T-helper 1 cell treated with Interleukin-12 subunit alpha and Interleukin-12 subunit beta and Interleukin-4 antibody, amounts not matched to agents 30 ng/mL and 1 ng/mL, for 36 hours (primary cell): ENCODE data around the gene PVR. TPM values are rescaled to one million over a fixed set of nuclear protein-coding genes. Genes with fewer than 3 reads are reported as not detected.
"Not testable (repeated sequence)": the region's sequence is repeated elsewhere in the genome, so short reads cannot be mapped to it uniquely, and the experiment has no call there.

Experiments used
- intact Hi-C: fragments of 100-400 bp; cut with micrococcal nuclease; formaldehyde crosslinking; loops from one replicate; pipeline ENCODE4 v1.15.1; 2024
- total RNA-seq: library from RNA; stranded (reverse); gene quantifications from 2 replicates; pipeline ENCODE4 v1.2.3, GENCODE V29; 2022

Gene PVR
- total RNA-seq, 1 donor from 2014 or later: 5.3 TPM

DNA sequence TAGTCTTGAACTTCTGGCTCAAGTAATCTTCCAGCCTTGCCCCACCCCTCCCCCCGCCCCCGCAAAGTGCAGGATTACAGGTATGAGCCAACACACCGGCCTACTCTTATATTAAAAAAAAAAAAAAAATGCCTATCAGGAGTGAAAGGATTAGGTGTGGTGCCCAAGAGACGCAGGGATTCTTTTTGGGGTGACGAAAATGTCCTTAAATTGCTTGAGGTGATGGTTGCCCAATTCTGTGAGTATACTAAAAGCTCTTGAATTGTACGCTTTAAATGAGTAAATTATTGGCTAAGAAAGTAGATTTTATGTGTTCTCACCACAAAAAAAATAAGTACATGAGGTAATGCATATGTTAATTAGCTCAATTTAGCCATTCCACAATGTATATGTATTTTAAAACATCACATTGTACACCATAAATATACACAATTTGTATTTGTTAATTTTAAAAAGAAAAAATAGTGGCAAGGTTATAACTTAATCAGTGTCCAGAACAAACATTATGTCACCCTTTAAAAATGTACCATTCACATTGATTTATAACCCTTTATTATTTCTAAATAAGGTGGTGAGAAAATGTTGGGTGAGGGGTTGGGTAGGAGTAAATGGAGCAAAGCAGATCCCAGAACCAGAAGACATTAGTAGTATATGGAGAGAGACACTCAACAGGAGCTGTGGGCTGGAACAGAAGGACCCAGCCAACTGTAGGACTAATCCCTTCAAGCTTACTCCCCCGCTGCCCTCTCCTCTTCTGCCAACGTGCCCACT lies 26.4 kb upstream of the PVR start:
- intact Hi-C loops: no loop called here

GRCh38 chr19:44618640-44619357 lies 24.9 kb upstream of the PVR start:
- intact Hi-C loops: no loop called here

- intact Hi-C loops: no loop called here
Observed at GRCh38 chr19:44620667-44621066, 23.0 kb upstream of the PVR start.

DNA sequence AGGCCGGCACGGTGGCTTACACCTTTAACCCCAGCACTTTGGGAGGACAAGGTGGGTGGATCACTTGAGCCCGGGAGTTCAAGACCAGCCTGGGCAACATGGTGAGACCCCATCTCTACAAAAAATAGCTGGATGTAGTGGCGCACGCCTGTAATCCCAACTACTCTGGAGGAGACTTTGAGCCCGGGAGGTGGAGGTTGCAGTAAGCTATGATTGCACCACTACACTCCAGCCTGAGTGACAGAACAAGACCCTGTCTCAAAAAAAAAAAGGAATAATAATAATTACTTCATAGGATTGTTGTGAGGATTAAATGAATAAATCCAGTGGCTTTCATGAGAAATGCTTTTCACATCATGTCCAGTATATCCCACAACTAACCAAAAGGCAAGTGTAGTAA lies 22.3 kb upstream of the PVR start:
- intact Hi-C loops: no loop called here

DNA sequence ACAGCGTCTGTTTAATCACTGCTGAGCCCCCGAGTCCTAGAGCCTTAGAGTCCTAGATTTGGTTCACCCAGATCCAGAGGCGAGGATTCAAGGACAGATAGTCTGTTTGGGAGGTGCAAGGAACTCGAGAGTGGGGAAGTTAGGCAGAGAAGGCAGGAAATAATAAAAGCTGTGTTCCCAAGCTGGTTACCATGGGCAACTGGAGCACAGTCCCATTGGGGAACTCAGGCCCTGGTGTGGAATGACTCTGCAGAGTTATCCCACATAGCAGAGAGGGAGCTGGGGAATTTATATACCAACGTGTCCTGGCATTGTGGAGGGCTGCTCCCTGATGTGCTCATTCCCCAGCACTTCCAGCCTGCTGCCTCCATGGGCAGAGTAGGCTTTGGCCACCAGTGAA lies 20.6 kb upstream of the PVR start:
- intact Hi-C loops: no loop called here

DNA sequence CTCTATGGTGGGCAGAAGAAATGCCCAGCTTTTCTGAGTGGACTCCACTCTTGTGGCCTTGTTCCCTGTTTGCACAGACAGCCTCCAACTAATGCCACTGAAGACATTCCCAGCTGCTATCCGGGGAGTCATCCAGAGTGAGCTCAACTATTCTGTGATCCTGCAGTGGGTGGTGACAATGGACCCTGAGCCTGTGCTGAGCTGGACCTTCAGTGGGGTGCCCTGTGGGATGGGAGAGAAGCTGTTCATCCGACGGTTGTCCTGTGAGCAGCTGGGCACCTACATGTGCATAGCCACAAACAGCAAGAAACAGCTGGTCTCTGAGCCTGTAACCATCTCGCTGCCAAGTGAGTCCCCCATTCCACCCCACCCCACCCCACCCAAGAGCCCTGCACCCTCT lies 20.1 kb upstream of the PVR start:
- intact Hi-C loops: no loop called here

GRCh38 chr19:44624840-44625354 lies 18.8 kb upstream of the PVR start:
- intact Hi-C loops: no loop called here

- intact Hi-C loops: not testable (repeated sequence)
Observed at GRCh38 chr19:44625637-44626036, 18.1 kb upstream of the PVR start.

DNA sequence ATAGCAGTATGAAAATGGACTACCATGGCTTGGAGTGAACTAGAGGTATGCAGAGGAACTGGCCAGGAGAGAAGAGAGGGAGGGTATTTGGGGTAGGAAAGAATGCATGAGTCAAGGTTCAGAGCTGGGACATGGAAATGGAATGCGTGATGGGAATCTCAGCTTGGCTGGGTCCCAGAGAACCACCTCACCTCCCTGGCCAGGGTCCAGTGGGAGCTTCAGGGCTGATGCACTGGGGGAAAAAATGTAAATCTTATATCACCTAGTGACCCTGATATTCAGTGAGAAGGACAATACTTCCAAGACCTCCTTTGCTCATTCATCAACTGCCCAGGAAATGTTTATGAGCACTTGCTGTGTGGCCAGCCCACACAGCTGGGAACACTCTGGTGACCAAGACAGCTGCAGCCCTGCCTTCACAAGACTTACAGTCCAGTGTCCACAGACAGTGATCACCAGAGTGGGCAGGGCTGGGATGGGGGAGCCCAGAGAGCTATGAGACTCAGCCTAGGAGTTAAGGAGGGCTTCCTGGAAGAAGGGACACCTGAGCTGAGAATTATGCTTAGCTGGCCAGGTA lies 17.6 kb upstream of the PVR start:
- intact Hi-C loops: no loop called here

- intact Hi-C loops: no loop called here
Observed at GRCh38 chr19:44627631-44628030, 16.1 kb upstream of the PVR start.

GRCh38 chr19:44628793-44629192 lies 14.9 kb upstream of the PVR start:
- intact Hi-C loops: no loop called here

DNA sequence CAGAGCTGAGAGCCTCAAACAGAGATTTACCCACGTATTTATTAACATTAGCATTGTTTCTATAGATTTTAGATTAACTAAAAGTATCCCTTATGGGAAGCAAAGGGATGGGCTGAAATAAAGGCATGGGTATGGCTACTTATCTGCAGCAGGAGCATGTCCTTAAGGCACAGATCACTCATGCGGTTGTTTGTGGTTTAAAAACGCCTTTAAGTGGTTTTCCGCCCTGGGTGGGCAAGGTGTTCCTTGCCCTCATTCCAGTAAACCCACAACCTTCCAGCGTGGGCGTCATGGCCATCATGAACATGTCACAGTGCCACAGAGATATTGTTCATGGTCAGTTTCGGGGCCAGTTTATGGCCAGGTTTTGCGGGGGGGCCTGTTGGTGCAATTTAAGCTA lies 12.1 kb upstream of the PVR start:
- intact Hi-C loops: not testable (repeated sequence)

GRCh38 chr19:44634058-44634457 lies 9.7 kb upstream of the PVR start:
- intact Hi-C loops: not testable (repeated sequence)

DNA sequence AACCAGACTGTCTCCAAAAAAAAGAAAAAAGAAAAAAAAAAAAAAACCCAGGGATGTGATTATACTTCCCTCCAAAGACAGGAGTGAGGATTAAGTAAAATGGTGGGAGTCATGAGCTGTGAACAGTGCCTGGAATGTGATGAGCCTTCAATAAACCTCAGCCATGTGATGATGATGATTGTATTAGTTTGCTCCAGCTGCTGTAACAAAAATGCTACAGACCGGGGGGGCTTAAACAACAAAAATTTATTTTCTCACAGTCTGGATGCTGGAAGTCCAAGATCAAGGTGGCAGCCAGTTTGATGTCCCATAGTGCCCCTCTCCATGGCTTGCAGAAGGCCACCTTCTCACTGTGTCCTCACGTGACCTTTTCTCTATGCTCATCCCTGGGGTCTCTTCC lies 8.9 kb upstream of the PVR start:
- intact Hi-C loops: no loop called here

GRCh38 chr19:44635581-44636438 lies 7.9 kb upstream of the PVR start:
- intact Hi-C loops: no loop called here

DNA sequence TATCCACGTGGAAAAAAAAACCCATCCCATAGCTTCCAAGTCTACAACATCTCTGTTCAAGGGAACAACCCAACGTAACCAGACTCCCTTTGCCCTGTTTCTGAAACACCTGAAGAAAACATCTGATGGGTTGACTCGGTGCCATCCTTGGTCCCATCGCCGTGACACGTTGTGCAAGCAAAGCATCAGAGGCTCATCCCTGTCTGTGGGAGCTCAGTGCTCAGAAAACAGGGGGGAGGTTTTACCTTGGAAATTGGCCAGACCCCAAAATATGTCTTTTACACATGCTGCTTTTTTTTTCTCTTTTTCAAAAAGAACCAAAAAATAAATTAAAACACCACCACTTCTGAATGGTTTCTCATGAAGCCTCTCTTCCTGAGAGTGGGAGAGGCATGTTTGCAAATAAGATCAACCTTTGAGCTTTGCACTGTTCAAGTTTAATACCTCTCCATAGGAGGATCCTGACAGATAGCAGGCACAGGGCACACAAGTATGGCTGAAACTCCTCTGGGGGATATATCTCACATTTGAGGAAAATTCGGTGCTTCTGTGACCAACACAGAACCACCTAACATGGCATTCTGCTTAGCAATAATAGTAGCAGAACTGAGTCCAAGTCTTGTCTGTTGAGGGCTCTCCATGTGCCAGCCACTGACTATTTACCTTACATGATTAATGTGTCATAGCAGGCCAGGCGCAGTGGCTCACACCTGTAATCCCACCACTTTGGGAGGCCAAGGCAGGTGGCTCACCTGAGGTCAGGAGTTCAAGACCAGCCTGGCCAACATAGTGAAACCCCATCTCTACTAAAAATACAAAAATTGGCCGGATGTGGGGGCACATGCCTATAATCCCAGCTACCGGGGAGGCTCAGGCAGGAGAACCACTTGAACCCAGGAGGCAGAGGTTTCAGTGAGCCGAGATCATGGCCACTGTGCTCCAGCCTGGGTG lies 7.0 kb upstream of the PVR start:
- intact Hi-C loops: no loop called here

DNA sequence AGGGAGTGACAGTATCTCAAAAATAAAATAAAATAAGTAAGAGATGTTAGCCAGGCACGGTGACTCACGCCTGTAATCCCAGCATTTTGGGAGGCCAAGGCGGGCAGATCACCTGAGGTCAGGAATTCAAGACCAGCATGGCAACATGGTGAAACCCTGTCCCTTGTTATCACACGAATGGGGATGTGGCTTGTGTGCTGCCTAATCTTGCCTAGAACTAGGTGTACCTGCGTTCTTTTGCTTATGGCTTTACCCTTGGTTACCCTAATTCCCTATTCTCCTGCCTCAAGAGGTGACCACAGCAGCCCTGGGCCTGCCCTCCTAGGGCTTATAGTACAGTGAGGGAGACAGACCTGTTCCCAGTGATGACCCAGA lies 6.3 kb upstream of the PVR start:
- intact Hi-C loops: no loop called here

- intact Hi-C loops: no loop called here
Observed at GRCh38 chr19:44640518-44640917, 3.2 kb upstream of the PVR start.

GRCh38 chr19:44641501-44642265 lies 2.0 kb upstream of the PVR start:
- intact Hi-C loops: no loop called here

DNA sequence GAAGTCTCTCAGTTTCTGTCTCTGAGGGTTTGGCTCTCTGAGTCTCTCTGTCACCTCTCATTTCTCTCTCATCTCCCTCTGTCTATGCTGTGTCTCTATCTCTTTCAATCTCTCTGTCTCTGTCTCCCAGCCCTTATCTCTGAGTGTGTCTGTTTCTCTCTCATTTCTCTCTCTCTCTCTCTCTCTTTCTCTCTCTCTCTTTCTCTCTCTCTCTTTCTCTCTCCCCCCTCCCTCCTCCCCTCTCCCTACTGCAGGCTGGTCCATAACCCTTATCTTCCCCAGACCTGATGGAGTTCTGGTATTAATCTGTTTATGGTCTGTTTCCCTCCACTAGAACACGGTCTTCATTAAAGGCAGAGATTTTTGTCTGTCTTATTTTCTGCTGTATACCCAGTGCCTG lies 1.3 kb upstream of the PVR start:
- intact Hi-C loops: no loop called here
